H1 (cell line): ENCODE results near the gene ABHD2. TPM values are rescaled to one million over a fixed set of nuclear protein-coding genes. Genes with fewer than 3 reads are reported as not detected.

ENCODE experiments used
- CTCF ChIA-PET: fragments of 300-600 bp; sonication (Branson Sonifier 250); formaldehyde crosslinking; loops from one replicate; lab custom pipeline; 2021; ENCODE audit not compliant: partially characterized antibody; lab: Charles Lee
- POLR2A ChIA-PET: fragments of 300-600 bp; sonication (Branson Sonifier 250); formaldehyde crosslinking; loops from one replicate; lab custom pipeline; 2021; ENCODE audit warnings: inconsistent platforms; ENCODE audit not compliant: partially characterized antibody; lab: Charles Lee
- DNase-seq, 2 experiments: peaks; one replicate each; pipeline versions ENCODE4 v3.0.0 to v3.0.0-alpha.2; 2010 to 2022; ENCODE audit warnings: low spot score in 2 of 2, low read depth in 1 of 2, mixed read lengths in 1 of 2
- FAIRE-seq: peaks from 2 replicates; lab custom pipeline; 2011; peaks lifted over from hg19 to GRCh38; lab: Jason Lieb, UNC
- H2AFZ ChIP-seq: 2 replicates; pipeline ENCODE4 v1.8.1; 2012; ENCODE audit warnings: low read length, inconsistent platforms
- H2AK5ac ChIP-seq: 2 replicates; pipeline ENCODE4 v1.6.1; 2013; ENCODE audit warnings: low read depth, low read length
- H2BK120ac ChIP-seq: replicated peaks from 2 replicates; pipeline ENCODE3; 2013; ENCODE audit warnings: low read depth, low read length, inconsistent platforms
- H2BK12ac ChIP-seq: 2 replicates; pipeline ENCODE4 v1.6.1; 2013; ENCODE audit warnings: low read depth, low read length
- H2BK15ac ChIP-seq: 2 replicates; pipeline ENCODE4 v1.6.1; 2013; ENCODE audit warnings: low read length
- H2BK20ac ChIP-seq: 2 replicates; pipeline ENCODE4 v1.6.1; 2013; ENCODE audit warnings: low read length
- H2BK5ac ChIP-seq: 2 replicates; pipeline ENCODE4 v1.6.1; 2013; ENCODE audit warnings: low read depth, low read length
- H3K14ac ChIP-seq: 2 replicates; pipeline ENCODE4 v1.6.1; 2013; ENCODE audit warnings: inconsistent platforms; ENCODE audit not compliant: insufficient read length
- H3K18ac ChIP-seq: 2 replicates; pipeline ENCODE4 v1.6.1; 2013; ENCODE audit warnings: low read length; ENCODE audit errors: extremely low read depth
- H3K23ac ChIP-seq: 2 replicates; pipeline ENCODE4 v1.6.1; 2013; ENCODE audit warnings: inconsistent platforms; ENCODE audit not compliant: insufficient read length
- H3K23me2 ChIP-seq: 2 replicates; pipeline ENCODE4 v1.6.1; 2013; ENCODE audit warnings: low read depth, low read length
- H3K27ac ChIP-seq: 2 replicates; pipeline ENCODE4 v1.6.1; 2011; ENCODE audit warnings: low read depth, low read length, inconsistent platforms
- H3K27me3 ChIP-seq, 4 experiments: replicated peaks in 1 of 4; 1 replicate in 1 of 4; 2 replicates in 3 of 4; pipeline versions ENCODE4 v1.6.1 to v1.8.1; 2011 to 2013; ENCODE audit warnings: low read length in 3 of 4, mild to moderate bottlenecking in 3 of 4, inconsistent platforms in 2 of 4, mixed read lengths in 2 of 4, moderate library complexity in 1 of 4; ENCODE audit not compliant: control insufficient read depth in 3 of 4, insufficient read depth in 3 of 4; ENCODE audit errors: extremely low read depth in 1 of 4
- H3K36me3 ChIP-seq, 4 experiments: 2 replicates each; pipeline versions ENCODE4 v1.6.1 to v1.8.1; 2011 to 2013; ENCODE audit warnings: mild to moderate bottlenecking in 4 of 4, low read length in 3 of 4, moderate library complexity in 2 of 4, control low read depth in 1 of 4, inconsistent platforms in 1 of 4; ENCODE audit not compliant: insufficient read depth in 4 of 4, control insufficient read depth in 2 of 4
- H3K4ac ChIP-seq: replicated peaks from 2 replicates; pipeline ENCODE3; 2013; ENCODE audit warnings: low read length, low read depth, mixed read lengths, inconsistent platforms; ENCODE audit not compliant: insufficient read length
- H3K4me1 ChIP-seq, 4 experiments: replicated peaks in 1 of 4; 1 replicate in 1 of 4; 2 replicates in 3 of 4; pipeline versions ENCODE4 v1.6.1 to v1.8.1; 2011 to 2013; ENCODE audit warnings: low read length in 3 of 4, inconsistent platforms in 2 of 4, mixed read lengths in 1 of 4; ENCODE audit not compliant: insufficient read depth in 4 of 4, control insufficient read depth in 3 of 4
- H3K4me2 ChIP-seq, 2 experiments: 2 replicates each; pipeline versions ENCODE4 v1.6.1 to v1.8.1; 2011 to 2013; ENCODE audit warnings: low read depth in 2 of 2, low read length in 2 of 2, control low read depth in 1 of 2, inconsistent platforms in 1 of 2, mild to moderate bottlenecking in 1 of 2; ENCODE audit not compliant: insufficient read depth in 1 of 2
- H3K4me3 ChIP-seq, 4 experiments: fragments of 200-600, 300-600 bp in 1 of 4; sonication (generic), shearing (Covaris generic), sonication (Bioruptor Twin) in 1 of 4; 2 replicates each; pipeline versions ENCODE4 v1.5.1 to v1.8.1; 2011 to 2016; ENCODE audit warnings: low read length in 4 of 4, low read depth in 3 of 4, control low read depth in 2 of 4, inconsistent platforms in 2 of 4, mild to moderate bottlenecking in 2 of 4, mixed read lengths in 1 of 4, moderate library complexity in 1 of 4; ENCODE audit not compliant: insufficient read depth in 2 of 4; ENCODE audit errors: extremely low read depth in 1 of 4
- H3K56ac ChIP-seq: replicated peaks from 2 replicates; pipeline ENCODE3; 2013; ENCODE audit warnings: low read depth, mild to moderate bottlenecking, mixed read lengths, low read length, inconsistent platforms; ENCODE audit not compliant: insufficient read length
- H3K79me1 ChIP-seq: 2 replicates; pipeline ENCODE4 v1.6.1; 2013; ENCODE audit warnings: low read depth, low read length, control low read depth
- H3K79me2 ChIP-seq, 2 experiments: 2 replicates each; pipeline versions ENCODE4 v1.6.1 to v1.8.1; 2012 to 2013; ENCODE audit warnings: low read length in 2 of 2, mild to moderate bottlenecking in 2 of 2, inconsistent platforms in 1 of 2; ENCODE audit not compliant: insufficient read depth in 2 of 2, control insufficient read depth in 1 of 2
- H3K9ac ChIP-seq, 4 experiments: replicated peaks in 1 of 4; 1 replicate in 1 of 4; 2 replicates in 3 of 4; pipeline versions ENCODE4 v1.6.1 to v1.8.1; 2011 to 2013; ENCODE audit warnings: low read depth in 3 of 4, low read length in 3 of 4, control low read depth in 2 of 4, mild to moderate bottlenecking in 2 of 4, moderate library complexity in 2 of 4, inconsistent platforms in 1 of 4; ENCODE audit errors: extremely low read depth in 1 of 4
- H3K9me3 ChIP-seq, 2 experiments: 2 replicates each; pipeline versions ENCODE4 v1.6.1 to v1.8.1; 2012 to 2013; ENCODE audit warnings: mild to moderate bottlenecking in 2 of 2, moderate library complexity in 2 of 2, control low read depth in 1 of 2, inconsistent platforms in 1 of 2, low read depth in 1 of 2, low read length in 1 of 2, mixed read lengths in 1 of 2; ENCODE audit not compliant: insufficient read depth in 2 of 2
- H4K20me1 ChIP-seq, 2 experiments: replicated peaks in 1 of 2; 2 replicates each; pipeline versions ENCODE3 to v1.8.1; 2011 to 2013; ENCODE audit warnings: inconsistent platforms in 2 of 2, low read length in 2 of 2, mild to moderate bottlenecking in 1 of 2; ENCODE audit not compliant: insufficient read depth in 2 of 2, control insufficient read depth in 1 of 2
- H4K5ac ChIP-seq: 2 replicates; pipeline ENCODE4 v1.6.1; 2013; ENCODE audit warnings: low read length, low read depth, mixed read lengths, inconsistent platforms; ENCODE audit not compliant: insufficient read length
- H4K8ac ChIP-seq: 2 replicates; pipeline ENCODE4 v1.8.0; 2013; ENCODE audit warnings: mild to moderate bottlenecking, moderate library complexity, low read length, inconsistent platforms; ENCODE audit not compliant: insufficient read depth; ENCODE audit errors: extremely low read depth
- H4K91ac ChIP-seq: replicated peaks from 2 replicates; pipeline ENCODE3; 2013; ENCODE audit warnings: low read length, mixed read lengths, inconsistent platforms; ENCODE audit not compliant: insufficient read length
- GTF2F1 ChIP-seq: IDR thresholded peaks from 2 replicates; pipeline ENCODE4 v1.6.1; 2012; ENCODE audit warnings: low read depth, low read length, improper control_type of control experiment, borderline replicate concordance
- ZNF274 ChIP-seq: IDR thresholded peaks from 2 replicates; pipeline ENCODE4 v1.7.0; 2012; ENCODE audit warnings: low read length, borderline replicate concordance; ENCODE audit errors: extremely low read depth
- WGBS, 2 experiments: shearing (Covaris generic) in 1 of 2; methylation state at CpG; one replicate each; pipeline versions ENCODE4 v1.1.6 to v1.1.7; 2013 to 2015; ENCODE audit warnings: low lambda C conversion rate in 2 of 2, mixed read lengths in 2 of 2, inconsistent platforms in 1 of 2, low coverage in 1 of 2, missing lambda C conversion rate in 1 of 2; ENCODE audit not compliant: insufficient replicate concordance in 2 of 2, insufficient coverage in 1 of 2, insufficient read length in 1 of 2; ENCODE audit errors: extremely low coverage in 1 of 2, missing lambda C conversion rate in 1 of 2; 5-methylcytosine and 5-hydroxymethylcytosine counted together
- polyA plus RNA-seq, 7 experiments: library from polyadenylated mRNA; depleted of rRNA in 3 of 7; stranded (reverse) in 5 of 7; unstranded in 2 of 7; fragments of >200 nt in 5 of 7; fragments of 200-250 nt in 2 of 7; gene quantifications; 1 replicate in 5 of 7; 2 replicates in 1 of 7; 4 replicates in 1 of 7; pipeline versions ENCODE4 v1.2.1 to v1.2.3, GENCODE V29; 2011 to 2013; ENCODE audit warnings: missing spikeins in 2 of 7, mixed read lengths in 2 of 7
- total RNA-seq: library from RNA; stranded (reverse); fragmentation: NEBNext Ultra II Directional; extraction: Animal tissue kit (Norgen Biotek cat#: 25700); gene quantifications from 2 replicates; pipeline ENCODE4 v1.2.1, GENCODE V29; 2021

ABHD2 gene
- total and polyA plus RNA-seq, 2 of the 8 experiments (the other 6 are each of a cell fraction or from before 2014, with no cell fraction given) = 9.1 to 23.7 TPM

- no peak overlapping the region for H3K56ac ChIP-seq
- no peaks in the 10 kb centered on the region for H3K23me2 ChIP-seq
- no peak overlapping the region for H3K4me3 ChIP-seq
- H3K14ac ChIP-seq = no peak overlapping the region
- H3K27me3 ChIP-seq = peaks cover 0 to 1% (median 0%) of the 10 kb centered on the region in 4 experiments; a peak in 1 of 7 replicates
- H3K18ac ChIP-seq = no peak overlapping the region
- no peak overlapping the region for H3K27ac ChIP-seq
- no peak overlapping the region for H3K4ac ChIP-seq
- no peaks in the 10 kb centered on the region for H3K9me3 ChIP-seq
- FAIRE-seq (no peak), DNase-seq (no peak)
- H3K4me1 ChIP-seq = peaks cover 0 to 6% (median 1%) of the 10 kb centered on the region in 4 experiments; a peak in 1 of 7 replicates
- no peak overlapping the region for H2BK5ac ChIP-seq
- no peaks in the 10 kb centered on the region for H3K79me1 ChIP-seq
- no peak overlapping the region for H4K8ac ChIP-seq
- H3K79me2 ChIP-seq = no peaks in the 10 kb centered on the region
- H2BK15ac ChIP-seq = no peak overlapping the region
- no peak overlapping the region for H4K91ac ChIP-seq
- H2BK12ac ChIP-seq = no peak overlapping the region
- H2BK120ac ChIP-seq = no peak overlapping the region
- ChIA-PET CTCF (interaction anchor here (1.1 to 3.4 kb wide), 6 partner anchors 9 to 74 kb away, joined by 3 to 24 read pairs (median 7); no protein-coding TSS in a partner anchor), POLR2A (no interaction called here)
- 85% methylated on average over 4 of the region's 4 CpGs; no CpG with 5 or more reads in 1 of the 2 experiments for WGBS, 2 experiments
- H4K20me1 ChIP-seq = no peaks in the 10 kb centered on the region
- TF ChIP-seq GTF2F1 (no peak), ZNF274 (no peak)
- no peak overlapping the region for H2AFZ ChIP-seq
- H2BK20ac ChIP-seq = no peak overlapping the region
- H3K23ac ChIP-seq = no peak overlapping the region
- H3K9ac ChIP-seq = no peak overlapping the region
- H4K5ac ChIP-seq = no peak overlapping the region
- H3K36me3 ChIP-seq = no peaks in the 10 kb centered on the region
- no peak overlapping the region for H2AK5ac ChIP-seq
- no peak overlapping the region for H3K4me2 ChIP-seq
These were observed 16.9 kb downstream of the ABHD2 start for GRCh38 chr15:89105147-89105546.
